HG03521 (cell line): ENCODE measurements around the gene PREP.

ENCODE experiments used
- ATAC-seq: cut with Tn5 transposase; IDR thresholded peaks from one replicate; pipeline ENCODE4 v1.9.1; 2021; ENCODE audit warnings: mild to moderate bottlenecking, moderate library complexity; ENCODE audit not compliant: unreplicated experiment

PREP gene

DNA sequence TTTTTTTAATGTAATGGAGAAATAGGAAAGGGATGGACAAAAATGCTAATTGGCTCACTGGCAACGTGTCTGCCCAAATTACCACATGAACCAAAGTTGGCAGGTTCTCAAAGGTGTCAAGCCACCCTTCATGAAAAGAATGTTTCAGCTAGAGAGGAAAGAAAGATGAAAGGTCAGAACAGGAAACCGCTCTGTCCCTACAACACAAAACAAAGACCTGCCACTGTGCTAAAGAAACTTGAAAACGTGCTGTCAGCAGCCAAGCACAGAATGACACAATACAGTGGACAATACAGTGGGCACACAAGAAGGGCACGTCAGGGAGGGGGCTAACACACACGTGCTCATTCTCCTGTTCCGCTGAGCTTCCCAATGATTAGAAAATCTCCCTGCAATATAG is 4.9 kb downstream of the PREP start:
- no peak for ATAC-seq

DNA sequence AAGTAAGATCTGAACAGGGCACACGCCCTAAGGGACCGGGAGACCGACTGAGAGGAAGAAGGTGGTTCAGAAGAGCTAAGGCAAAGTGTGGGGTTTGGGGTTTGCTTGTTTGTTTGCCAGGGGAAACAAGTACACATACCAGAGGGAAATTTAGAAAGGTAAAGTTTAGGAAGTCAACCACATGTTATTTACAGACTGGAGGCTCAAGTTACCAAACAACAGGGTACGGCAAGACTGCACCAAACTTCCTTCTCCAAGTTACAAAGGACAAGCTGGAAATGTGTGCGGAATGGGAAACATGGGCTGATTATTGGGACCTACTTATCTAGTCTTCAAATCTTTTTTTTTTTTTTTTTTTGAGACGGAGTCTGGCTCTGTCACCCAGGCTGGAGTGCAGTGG is 11.2 kb downstream of the PREP start:
- ATAC-seq, result no peak

DNA sequence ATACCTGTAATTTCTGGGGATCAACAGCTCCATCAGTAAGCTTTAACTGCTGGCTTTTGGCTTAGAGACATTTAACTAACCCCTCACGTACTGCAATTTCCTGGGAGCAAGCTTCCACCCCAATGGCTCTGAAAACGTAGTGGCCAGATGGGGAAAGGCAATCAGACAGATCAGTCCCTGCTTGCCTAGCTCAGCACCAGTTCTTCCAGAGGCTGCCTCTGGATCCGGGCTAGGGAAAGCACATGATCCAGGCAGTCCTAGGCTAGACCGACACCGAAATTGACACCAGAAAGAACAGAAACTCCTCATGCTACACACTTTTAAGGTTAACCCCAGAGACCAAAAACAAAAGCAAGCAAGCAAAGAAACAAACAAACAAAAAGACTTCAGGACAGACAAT is 13.3 kb downstream of the PREP start:
- no peak for ATAC-seq

DNA sequence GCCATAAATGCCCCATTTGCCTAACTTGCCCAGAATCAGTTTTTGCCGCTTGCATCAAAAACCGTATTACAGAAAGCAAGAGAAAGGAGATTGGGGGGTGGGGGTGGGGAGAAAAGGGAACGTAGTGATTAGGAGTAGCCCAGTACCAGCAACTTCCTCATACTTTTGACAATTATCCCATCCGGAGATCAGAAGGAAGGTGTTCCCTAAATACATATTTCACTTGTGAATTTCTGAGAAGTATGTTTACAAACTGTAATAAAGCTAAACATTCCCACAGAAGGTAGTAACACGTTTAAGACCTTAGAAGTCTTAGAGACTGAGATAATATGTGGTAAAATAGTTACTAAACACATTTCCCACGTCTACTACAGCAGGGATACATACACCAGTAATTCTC is 14.5 kb downstream of the PREP start:
- no peak for ATAC-seq

DNA sequence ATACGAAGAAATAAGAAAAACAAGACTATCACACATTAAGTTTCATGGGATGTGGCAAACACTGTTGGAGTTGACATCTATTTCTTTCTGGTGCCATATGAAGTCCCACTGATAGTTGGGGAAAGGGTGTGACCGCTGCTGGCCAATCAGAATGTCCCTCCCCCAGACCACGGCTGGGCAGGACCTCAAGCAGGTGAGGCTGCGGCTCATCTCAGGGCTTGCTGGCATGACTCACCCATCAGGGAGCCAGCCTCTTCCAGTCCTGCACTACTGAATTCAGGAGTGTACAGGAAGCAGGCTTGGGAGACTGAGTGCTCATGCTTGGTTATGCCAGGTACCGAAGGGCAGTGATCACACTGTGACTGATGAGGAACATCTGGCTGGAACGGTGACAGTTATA is 18.9 kb downstream of the PREP start:
- ATAC-seq, result no peak

DNA sequence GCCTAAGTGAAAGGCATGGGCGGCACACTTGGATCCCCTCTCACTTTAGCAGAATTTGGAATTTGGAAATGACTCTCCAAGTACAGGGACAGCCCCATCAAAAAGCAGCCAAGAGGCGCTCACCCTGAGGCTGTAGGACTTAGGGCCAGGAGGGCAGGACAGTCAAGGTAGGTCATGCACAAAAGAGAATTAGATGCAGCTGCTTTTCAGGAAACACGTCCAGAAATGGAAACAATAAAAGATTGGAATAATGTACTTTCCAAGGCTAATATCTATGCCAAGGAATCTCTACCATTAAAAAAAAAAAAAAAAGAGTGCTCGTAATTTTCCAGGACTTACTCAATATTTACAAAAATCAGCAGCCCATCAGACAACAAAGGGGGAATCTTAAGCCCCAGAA is 19.9 kb downstream of the PREP start:
- no peak for ATAC-seq

DNA sequence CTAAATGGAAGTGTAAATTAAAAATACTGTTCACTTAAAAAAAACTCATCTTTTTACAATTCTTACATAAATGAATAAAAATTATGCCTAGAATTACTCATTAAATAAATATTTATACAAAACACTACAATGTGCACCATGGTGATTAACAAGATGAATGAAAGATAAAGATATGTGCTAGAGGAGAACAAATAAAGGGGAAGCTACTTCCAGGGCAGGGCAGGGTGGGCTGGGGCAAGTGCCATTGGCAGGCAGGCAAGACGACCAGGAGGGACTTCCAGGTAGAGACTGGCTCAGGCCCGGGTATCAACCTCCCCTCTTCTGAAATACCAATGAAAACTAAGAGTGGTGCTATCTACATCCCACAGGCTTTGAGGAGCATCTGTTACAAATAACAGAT is 20.4 kb downstream of the PREP start:
- ATAC-seq, result no peak

DNA sequence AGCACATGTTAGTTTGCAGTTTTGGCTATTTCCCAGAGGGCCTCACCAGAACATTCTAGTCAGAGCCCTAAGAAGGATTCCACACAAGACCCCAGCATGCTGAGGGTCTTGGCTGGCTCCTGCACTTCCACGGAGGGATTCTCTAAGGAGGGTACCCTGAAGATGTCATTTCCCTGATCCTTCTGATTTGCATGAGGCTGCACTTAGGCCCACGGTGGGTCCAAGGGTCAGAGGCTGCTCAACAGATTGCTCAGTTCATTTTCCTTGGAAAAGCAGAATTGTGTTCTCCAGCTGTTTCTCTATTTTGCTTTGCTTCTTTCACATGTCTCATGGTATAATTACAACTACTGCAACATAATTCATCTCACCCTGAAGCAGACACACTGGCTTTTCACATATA is 22.2 kb downstream of the PREP start:
- no peak for ATAC-seq

DNA sequence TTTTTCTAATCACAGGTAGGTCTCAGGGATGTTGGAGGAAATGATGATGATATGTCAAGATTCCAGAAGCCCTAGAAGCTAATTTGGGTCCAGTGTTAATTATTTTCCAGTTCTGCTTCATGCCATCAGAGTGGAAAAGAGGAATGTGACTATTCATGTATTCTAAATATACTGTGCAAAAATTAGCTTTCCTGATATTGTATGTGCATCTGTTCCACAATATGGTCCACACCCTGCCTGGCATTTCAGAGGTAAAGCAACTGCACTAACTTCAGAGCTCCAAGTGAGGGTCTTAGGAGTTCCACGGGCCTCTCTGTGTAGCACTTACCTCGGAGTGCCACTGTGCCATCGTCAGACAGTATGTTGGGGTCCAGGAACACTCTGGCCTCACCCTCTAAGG is 27.1 kb downstream of the PREP start:
- no peak for ATAC-seq

DNA sequence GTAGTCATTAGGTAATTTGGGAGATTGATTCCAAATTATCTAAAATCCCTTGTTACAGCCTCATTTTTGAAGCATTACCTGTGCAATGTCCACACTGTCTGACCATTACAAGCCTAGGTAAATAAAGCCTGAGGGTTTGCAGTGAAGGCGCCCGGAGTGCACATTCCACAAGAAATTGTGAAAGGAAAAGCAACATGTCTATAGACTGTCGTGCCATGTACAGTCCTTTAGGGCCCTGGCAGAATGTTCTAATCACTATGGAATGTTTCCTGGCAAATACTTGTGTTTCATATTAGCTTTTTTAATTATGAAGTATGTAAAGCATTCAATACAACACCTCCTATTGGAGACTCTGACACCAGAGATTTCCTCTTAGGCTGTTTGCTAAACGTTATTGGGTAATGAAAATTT is 28.9 kb downstream of the PREP start:
- no peak for ATAC-seq

DNA sequence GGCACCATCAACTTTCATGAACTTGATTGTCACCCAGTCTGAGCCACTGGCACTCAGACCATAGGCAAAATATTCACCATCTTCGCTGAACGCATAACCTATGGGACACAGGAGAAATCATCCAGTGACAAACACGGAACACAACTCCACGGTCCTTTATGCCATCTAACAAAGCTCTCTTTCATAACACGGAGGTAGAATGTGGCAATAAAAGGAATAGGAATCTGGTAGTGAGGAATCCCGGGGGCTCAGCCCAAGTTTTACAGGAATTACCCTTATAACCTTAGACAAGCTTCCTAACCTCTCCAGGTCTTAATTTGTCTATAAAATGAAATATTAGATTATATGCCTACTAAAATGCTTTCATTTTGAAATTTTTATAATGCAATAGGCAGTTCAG is 29.4 kb downstream of the PREP start:
- no peak for ATAC-seq

DNA sequence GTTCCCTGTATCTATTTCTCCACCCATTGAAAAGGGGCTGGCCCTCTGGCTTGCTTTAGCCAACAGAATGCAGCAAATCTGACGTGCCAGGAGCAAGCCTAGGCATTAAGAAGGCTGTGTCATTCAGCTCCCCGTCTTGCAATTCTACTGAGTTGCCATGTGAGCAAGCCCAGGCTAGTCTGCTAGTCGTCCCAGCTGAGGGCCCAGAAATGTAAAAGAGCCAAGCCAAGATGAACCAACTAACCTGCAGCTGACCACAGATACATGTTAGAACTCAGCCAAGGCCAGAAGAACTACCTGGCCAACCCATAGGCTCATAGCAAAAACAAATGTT is 30.1 kb downstream of the PREP start:
- no peak for ATAC-seq

DNA sequence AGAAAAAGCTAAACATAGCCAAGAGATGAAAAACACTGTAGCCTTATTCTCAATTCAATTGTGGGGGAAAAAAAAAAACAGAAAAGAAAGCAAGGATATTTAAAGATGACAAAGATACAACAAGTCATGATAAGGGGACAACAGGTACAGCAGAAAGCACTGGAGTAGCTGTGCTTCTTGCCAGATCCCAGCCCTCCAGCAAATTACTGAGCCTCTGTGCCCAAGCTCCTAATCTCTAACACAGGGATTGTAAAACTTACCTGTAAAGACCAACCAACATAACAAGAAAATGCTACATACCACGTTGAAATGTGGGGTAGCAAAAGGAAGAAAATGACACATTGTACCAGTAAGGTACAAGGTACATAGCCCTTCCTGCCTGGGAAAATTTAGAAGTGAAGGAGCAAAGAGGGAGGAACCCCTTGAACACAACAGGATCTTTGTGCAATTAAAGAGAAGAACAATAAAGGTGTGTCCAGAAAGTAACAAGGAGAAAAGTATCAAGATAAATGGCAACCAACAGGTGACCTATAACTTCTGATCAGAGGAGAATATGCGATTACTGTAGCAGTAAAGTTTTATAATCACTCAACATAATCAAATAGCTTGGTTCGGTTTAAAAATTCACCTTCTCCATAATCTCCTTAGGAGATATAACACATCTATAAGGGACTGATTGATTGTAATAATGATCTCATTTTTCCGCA is 30.6 kb downstream of the PREP start:
- ATAC-seq, result no peak

DNA sequence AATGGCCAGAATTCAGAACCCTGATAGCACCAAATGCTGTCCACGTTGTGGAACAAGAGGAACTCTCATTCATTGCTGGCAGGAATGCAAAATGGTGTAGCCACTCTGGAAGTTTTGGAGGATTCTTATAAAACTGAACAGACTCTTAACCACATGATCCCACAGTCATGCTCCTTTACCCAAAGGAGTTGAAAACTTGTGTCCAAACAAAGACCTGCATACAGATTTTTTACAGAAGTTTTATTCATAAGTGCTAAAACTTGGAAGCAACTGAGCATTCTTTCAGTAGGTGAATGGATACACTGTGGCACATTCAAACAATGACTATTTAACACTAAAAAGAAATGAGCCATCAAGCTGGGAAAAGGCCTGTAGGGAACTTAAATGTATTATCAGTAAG is 32.5 kb downstream of the PREP start:
- no peak for ATAC-seq

DNA sequence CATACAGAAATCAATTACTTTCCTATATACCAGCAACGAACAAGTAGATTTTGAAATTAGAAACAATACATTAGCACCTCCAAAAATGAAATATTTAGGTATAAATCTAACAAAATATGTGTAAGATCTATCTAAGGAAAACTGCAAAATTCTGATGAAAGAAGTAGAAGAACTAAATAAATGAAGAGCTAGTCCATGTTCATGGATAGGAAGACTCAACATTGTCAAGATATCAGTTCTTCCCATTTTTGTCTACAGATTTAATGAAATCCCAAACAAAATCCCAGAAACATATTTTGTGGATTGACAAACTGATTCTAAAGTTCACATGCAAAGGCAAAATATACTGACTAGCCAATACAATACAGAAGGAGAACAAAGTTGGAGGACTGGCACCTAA is 33.7 kb downstream of the PREP start:
- ATAC-seq, result no peak

DNA sequence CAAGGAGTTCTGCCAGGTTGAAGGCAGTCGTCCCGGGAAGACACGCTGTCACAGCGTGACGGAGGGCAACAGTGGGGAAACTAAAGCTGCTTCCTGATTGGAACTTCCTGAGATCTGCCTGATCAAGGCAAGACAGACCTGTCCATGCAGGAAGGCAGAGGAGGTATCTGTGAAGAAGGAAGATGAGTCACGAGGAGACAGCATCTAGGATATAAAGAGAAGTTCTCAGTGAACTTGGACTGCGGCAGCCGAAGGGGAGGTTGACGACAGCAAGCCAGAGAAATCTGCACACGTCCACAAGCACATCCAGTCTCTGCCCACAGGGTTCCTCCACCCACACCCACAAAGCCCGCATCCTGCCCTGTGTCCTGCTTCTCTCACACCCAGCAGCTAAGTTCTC is 38.6 kb downstream of the PREP start:
- ATAC-seq, result no peak

DNA sequence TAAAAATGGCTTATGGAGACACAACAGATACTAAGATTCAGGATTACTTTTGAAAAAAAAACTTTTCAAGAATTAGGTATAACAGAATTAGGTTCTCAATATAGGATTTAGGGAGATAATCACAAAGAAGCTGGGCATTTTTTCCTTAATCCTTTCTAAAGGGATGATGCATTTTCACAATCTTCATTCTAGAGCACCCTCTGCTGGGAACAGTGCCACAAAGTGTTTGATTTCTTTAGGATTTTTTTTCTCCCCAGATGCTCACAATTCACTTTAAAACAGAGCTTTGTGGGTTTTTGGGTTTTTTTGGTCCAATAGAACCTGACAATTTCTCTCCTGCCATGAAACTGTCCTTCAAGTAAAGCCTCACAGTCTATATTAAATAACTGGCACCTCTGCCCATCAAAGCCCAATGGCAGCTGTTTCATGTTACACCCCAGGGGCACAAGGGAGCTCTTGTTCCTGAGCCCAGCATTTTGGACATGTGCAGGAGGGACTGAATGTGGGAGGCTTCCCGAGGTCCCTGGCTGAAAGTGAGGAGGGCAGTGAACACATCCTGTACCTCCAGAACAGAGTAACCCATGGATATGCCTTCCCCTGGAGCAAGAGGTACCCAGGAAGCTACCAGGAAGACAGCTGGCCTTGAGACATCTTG is 39.7 kb downstream of the PREP start:
- ATAC-seq, result no peak

DNA sequence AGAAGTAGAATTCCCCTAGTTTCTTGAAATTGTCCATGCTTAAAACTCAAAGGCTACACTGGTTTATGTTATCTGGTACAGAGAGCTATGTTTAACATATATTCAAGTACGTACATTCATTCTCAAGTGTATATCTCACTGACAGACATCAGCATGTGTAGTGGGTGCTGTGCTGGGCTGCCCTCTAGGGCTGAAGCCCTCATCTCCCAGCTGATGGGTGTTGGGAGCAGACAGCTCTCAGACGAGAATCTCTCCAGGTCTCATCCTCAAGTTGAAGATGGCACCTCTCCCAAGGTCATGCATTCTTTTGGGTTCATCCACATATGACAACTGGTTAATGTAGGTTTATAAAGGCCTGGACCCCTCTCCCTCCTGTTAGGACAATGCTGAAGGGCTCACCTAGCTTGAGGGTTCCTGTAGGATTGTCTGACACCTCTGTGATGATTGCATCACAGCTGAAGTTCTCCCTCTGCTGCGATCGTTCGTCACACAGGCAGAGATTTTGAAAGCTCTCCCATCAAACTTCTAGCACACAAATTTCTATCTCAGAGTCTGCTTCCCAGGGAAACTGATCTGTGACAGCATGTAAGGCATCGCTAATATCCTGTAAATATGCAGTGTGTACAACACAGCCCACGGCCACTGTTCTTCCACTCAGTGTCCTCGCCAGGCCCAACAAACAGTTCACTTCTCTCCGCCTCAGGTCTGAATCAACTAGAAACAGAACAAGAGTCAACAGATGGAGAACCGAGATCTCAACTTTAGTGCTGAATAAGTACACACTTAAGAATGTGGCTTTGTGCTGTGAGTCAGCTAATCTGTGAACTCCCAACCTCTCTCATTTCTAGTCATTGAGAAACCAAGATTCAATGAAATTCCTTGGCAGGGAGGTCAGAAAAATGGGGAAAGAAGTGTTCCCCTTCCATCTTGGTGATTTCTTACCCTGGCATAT is 43.2 kb downstream of the PREP start:
- no peak for ATAC-seq

DNA sequence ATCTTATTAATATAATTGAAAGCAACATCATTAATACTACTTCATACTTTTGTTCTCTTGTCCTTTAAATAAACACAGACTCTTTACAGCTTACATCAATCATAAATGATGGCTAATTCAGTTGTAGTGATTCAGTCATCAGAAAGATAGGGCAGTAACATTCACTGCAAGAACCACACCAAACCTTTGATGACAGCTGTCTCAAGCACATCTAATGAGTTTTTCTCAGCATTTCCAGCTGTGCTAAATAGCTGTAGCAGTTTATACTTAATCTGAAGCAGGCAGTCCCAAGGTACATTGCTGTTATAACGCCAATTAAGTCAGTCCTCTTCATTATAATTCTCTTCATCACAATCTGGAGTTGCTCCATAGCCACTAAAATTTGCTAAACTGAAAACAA is 45.7 kb downstream of the PREP start:
- no peak for ATAC-seq

DNA sequence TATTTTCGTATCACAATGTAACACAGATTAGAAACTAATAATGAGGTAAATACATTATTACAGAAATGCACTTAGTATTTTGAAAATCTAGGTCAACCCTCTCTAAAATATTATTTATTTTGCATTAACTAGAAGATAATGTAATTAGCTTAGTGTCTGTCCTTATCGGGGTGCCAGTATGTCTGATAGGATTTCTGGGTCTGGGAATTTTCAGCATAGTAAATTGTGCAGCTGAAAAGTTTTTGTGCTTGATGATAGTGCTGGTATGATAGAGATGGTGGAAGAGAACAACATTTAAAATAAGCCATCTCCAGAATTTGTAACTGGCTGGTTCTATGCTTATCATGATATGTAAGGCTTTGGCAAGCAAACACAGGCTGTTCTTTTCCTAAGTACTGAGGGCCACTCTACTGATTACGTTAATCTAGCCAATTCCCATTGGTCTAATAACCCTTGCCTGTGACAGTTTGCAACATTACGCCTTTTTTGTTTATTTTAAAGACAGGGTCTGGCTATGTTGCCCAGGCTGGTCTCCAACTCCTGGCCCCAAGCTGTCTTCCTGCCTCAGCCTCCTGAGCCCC is 50.8 kb downstream of the PREP start:
- ATAC-seq, result no peak

DNA sequence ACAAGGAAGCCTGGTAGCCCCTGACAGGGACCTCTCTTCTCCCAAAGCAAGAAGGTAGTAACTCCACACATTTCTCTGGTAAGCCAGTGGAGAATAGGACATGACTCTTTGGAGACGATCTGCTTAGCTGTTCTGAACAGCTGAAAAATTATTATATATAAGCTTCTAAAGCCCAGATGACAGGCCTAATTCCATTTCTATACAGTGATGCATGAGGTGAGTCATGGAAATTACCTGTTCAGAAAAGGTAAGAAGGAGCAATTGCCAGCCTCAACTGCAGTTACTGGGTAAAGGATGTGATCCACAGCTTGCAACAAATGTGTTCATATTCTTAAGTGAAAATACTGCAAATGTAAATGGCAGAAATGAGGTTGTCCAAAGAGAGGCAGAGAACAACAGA is 54.0 kb downstream of the PREP start:
- ATAC-seq, result no peak

DNA sequence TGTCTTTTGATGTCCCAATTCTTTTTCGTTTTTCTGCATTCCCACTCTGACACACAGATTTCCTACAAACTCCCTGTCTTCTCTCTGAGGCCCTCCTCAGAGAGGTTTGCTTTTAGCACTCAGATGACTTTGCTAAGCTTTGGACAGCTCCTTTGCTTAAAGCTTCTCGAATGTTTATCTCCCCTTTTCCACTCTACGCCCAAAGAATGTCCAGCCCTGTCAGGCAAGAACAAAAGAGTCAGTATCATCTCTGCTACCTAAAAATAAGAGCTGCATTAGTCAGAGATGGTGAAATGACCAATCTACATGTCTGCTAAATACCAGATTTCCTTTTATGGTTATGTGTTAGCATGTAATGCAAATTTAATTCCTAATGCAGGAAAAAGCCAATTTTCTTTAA is 56.8 kb downstream of the PREP start:
- ATAC-seq, result no peak
